ENCODE data around the gene LRRC53.

The LRRC53 gene

GRCh38 chr1:74471470-74471869, 40.9 kb downstream of the LRRC53 start:
- no peaks in the 10 kb centered on the region for H3K36me3 Mint-ChIP-seq (ENCODE audit: low read depth)
- DNase-seq: no peak
- H3K9me3 Mint-ChIP-seq: no peaks in the 10 kb centered on the region
- no peaks in the 10 kb centered on the region for H3K27me3 Mint-ChIP-seq (ENCODE audit: low read depth, poor library complexity)
- peaks cover 34% of the 10 kb centered on the region for H3K4me1 Mint-ChIP-seq
- H3K4me3 Mint-ChIP-seq: no peak overlapping the region
- no peak overlapping the region for H3K27ac Mint-ChIP-seq
- no peak for TF ChIP-seq CTCF (IDR thresholded peaks at IDR 0.05)

GRCh38 chr1:74470936-74471335, 41.5 kb downstream of the LRRC53 start:
- Mint-ChIP-seq H3K27me3 (ENCODE audit: low read depth, poor library complexity) (no peaks in the 10 kb centered on the region), H3K27ac (no peak overlapping the region), H3K36me3 (ENCODE audit: low read depth) (no peaks in the 10 kb centered on the region), H3K4me3 (no peak overlapping the region), H3K4me1 (peaks cover 34% of the 10 kb centered on the region), H3K9me3 (peaks cover 3% of the 10 kb centered on the region)
- no peak for DNase-seq
- no peak for TF ChIP-seq CTCF (IDR thresholded peaks at IDR 0.05)

GRCh38 chr1:74470251-74470650, 42.2 kb downstream of the LRRC53 start:
- DNase-seq: no peak
- TF ChIP-seq CTCF (IDR thresholded peaks at IDR 0.05): no peak
- Mint-ChIP-seq H3K27me3 (ENCODE audit: low read depth, poor library complexity) (no peaks in the 10 kb centered on the region), H3K9me3 (peaks cover 7% of the 10 kb centered on the region), H3K4me3 (no peak overlapping the region), H3K4me1 (peaks cover 34% of the 10 kb centered on the region), H3K27ac (no peak overlapping the region), H3K36me3 (ENCODE audit: low read depth) (no peaks in the 10 kb centered on the region)

GRCh38 chr1:74468982-74469603, 43.3 kb downstream of the LRRC53 start:
- peak; percentile 78 for TF ChIP-seq CTCF (IDR thresholded peaks at IDR 0.05)
- Mint-ChIP-seq H3K27ac (no peak overlapping the region), H3K27me3 (ENCODE audit: low read depth, poor library complexity) (no peaks in the 10 kb centered on the region), H3K4me3 (no peak overlapping the region), H3K4me1 (peaks cover 29% of the 10 kb centered on the region), H3K36me3 (ENCODE audit: low read depth) (no peaks in the 10 kb centered on the region), H3K9me3 (peaks cover 16% of the 10 kb centered on the region)
- DNase-seq: no peak

GRCh38 chr1:74467786-74468377, 44.5 kb downstream of the LRRC53 start:
- no peak for DNase-seq
- H3K4me1 Mint-ChIP-seq: peaks cover 29% of the 10 kb centered on the region
- H3K4me3 Mint-ChIP-seq: no peak overlapping the region
- H3K9me3 Mint-ChIP-seq: peaks cover 20% of the 10 kb centered on the region
- no peaks in the 10 kb centered on the region for H3K27me3 Mint-ChIP-seq (ENCODE audit: low read depth, poor library complexity)
- no peak for TF ChIP-seq CTCF (IDR thresholded peaks at IDR 0.05)
- no peaks in the 10 kb centered on the region for H3K36me3 Mint-ChIP-seq (ENCODE audit: low read depth)
- peak overlapping the region; percentile 15 for H3K27ac Mint-ChIP-seq

GRCh38 chr1:74465193-74465681, 47.2 kb downstream of the LRRC53 start:
- H3K9me3 Mint-ChIP-seq: peaks cover 20% of the 10 kb centered on the region
- H3K27me3 Mint-ChIP-seq (ENCODE audit: low read depth, poor library complexity): peaks cover 4% of the 10 kb centered on the region
- H3K4me1 Mint-ChIP-seq: peaks cover 10% of the 10 kb centered on the region
- no peaks in the 10 kb centered on the region for H3K36me3 Mint-ChIP-seq (ENCODE audit: low read depth)
- H3K4me3 Mint-ChIP-seq: no peak overlapping the region
- no peak for DNase-seq
- no peak for TF ChIP-seq CTCF (IDR thresholded peaks at IDR 0.05)
- H3K27ac Mint-ChIP-seq: no peak overlapping the region

Data from nephron progenitor cell (in vitro differentiated cells).